Activated gamma-delta T cell treated with anti-CD3 and anti-CD28 coated beads, Interleukin-2, amount 50 U/mL, for 16 hours (primary cell): Measurements from ENCODE around the gene TMOD4.

Experiments
- DNase-seq: peaks from one replicate; pipeline ENCODE4 v3.0.0-alpha.2; 2020; ENCODE audit warnings: low read depth

The TMOD4 gene

GRCh38 chr1:151142411-151143056 lies 33.2 kb downstream of the TMOD4 start:
- no peak for DNase-seq

DNA sequence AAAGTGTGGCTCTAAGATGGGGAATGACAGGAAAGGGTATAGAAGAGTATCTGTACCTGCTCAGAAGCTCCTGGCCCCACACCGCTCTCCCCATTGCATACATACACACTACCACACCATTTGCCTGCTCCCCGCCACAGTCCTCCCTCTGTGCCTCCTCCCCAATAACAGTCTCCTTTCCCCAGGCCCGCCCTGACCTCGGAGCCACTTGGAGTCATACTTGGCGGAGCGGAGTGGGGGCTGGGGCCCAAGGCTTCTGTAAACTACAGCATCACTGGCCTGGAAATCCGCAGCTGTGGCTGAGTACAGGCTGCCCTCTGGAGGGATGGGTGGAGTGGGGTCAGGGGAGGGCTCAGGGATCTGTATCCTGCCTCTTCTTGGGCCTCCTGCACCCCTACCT lies 38.0 kb downstream of the TMOD4 start:
- DNase-seq = no peak

DNA sequence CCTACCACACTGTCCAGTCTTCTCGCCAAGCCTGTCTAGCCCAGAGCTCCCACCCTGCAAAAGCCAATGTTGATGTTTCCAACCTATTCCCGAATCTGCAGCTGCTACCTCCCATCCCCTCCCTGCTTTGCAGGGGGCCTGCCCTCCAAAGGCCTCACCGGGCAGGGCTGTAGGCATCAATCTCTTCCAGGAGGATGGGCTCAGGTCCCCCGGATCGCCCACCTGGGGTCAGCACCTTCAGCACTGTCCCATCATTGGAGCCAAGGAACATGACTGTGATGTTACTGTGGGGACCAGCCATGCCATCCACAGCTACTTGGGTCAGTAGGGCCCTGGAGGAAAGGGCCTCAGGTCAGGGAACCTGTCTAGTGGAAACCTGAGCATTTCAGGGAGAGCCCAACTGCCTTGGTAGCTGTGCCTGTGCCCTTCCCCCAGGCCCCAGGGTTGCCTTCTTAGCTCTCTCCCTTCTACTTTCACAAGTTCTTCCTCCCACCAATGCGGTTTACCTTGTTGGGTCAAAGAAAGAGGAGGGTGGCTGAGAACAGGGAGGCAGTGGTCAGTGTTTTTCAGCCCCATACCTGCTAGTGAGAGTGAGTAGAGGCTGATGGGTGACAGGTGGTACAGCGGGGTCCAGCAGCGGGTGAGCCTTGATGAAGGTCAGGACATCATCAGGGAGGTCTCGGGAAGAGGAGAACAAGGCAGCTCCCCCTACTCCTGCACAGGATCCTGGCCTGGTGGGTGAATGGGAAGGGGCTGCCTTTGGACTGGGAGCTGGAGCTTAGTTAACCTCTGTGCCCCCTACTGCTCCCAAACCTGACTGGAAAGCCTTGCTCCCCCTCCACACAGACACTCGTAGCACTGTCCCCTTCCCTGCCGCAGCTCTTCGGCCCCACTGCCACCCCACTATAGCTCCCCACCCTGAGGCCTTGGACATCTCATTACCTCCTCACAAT lies 40.1 kb downstream of the TMOD4 start:
- DNase-seq = no peak

DNA sequence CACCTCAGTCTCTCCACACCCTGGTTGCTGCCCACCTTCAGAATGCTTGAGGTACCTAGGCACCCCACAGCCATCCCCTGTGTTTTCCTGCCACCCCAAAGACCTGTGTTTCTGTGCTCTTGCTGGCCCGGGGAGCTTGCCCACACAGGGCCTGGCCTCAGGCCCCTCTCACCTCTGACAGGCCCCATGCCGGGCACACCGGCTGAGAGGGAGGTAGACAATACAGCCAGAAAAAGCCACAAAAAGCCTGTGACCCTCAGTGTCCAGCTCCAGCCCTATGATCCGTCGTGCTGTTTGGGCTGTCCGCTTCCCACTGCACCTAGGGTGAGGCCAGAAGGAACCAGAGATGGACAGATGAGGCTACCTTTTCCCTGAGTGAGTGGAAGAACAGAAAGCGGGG lies 40.8 kb downstream of the TMOD4 start:
- no peak for DNase-seq

GRCh38 chr1:151134396-151134795 lies 41.4 kb downstream of the TMOD4 start:
- DNase-seq = no peak

DNA sequence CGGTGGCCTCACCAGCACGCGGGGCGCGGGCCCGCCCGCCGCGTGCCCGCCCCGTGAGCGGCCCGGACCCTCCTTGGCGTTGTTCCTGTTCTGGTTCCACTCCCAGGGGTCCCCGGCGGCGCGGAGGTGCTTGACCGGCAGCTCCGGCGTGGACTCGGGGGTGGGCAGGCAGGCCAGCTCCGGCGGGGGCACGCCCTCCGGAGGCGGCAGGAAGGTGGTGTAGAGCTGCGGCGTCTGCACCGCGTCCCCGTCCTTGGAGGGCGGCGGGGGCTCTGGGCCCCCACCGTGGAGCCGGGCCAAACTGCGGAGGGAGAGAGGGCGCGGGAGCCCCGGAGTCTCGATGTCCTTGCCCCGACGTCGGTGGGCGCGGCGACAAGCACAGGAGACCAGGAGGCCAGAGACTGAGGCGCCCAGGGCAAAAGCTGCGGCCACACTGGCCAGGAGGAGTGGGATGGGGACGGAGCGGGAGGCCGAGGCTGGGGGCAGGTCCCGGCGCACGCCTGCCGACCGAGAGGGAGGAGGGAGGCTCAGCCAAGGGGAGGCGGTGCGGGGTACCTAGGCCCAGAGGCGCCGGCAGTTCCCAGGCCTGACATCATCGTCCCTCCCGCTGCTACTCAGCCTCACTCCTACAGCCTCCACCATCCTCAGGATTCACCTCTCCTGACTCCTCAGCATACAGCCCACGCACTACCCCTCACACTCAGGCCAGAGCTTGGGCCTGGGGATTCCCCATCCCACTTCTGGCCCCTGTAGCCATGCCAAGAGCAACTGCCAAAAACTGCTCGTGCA lies 42.6 kb downstream of the TMOD4 start:
- no peak for DNase-seq

DNA sequence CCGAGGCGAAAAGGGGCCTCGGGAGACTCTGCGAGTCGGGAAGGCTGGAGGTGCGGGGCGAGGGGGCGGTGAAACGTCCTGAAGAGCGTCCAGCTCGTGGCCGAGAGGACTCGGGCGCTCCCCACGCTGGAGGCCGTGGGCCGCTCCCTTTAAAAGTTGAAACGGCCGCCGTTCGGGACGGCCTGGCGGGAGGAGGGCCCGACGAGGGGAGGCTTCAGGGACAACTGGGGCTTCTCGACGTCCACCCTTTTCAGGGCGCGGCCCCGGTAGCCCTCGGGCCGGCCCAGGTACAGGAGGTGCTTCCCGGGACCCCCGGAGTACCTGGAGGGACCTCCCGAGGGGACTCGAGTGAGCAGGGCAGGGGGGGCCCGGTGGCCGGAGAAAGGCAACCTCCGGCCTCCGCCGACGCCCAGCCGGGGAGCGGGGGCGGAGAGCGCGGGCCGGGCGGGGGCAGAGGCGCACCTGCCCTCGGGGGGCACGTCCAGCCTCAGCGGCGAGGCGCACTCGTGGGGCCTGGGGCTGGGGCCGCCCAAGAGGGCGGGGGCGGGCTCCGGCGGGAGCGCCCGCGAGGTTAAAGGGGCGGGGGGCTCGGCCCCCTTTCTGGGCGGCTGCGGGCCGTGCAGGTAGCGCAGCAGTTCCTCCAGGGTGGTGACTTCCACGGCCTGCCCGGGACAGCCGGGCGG lies 43.3 kb downstream of the TMOD4 start:
- no peak for DNase-seq

DNA sequence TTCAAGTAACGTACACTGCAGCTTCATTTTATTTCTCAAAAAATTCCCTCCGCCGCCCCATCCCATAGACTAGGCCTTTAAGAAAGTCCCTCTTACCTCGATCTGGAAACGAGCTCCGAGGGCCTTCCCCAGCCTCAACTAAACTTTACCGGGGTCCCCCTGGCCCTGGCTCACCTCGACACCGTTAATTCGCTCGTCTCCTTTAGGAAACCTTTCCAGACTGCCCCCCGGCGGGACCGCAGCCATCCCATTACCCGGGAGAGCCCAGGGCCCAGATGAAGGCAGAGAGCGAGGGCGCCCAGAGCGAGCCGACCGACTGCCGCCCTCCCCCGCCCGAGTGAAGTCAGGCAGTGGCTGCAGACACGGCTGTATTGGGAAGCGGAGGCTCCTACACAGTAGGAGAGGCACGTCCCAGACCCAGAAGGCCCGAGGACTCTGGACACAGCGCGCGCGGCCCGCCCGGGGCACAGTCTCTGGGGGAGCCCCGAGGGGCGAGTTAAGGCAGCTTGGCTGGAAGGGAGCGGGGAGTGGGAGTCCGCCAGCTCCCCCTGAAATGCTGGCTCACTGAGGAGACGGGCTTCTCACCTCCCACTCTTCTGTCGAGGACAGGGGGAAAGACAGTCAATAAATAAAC lies 44.0 kb downstream of the TMOD4 start:
- no peak for DNase-seq

DNA sequence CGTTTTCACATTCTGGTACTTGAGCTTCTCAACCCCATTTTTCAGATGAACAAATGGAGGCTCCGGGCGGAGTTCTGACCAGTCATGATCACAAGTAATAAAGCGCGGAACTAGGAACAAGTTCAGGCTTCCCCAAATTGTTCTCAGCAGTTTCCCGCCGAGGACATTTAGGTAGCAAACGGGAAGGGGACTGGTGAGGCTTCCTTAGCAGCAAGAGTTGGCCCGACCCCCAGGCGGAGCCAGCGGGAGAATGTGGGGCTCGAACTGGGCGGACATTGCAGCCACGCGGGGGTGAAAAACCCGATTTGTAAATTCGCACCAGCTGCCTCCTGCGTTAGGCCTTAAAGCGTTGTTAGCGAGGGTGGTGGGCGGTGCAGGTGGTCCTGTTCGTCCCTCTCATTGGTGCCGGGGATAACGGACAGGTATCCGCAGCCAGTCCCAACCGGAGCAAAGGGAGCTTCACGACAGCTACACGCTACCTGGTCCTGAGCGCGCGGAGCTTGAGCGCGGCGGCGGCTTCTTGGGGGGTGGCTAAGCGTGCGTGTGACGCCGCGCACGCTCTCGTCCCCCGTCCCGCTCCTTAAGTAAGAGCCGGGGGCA lies 44.7 kb downstream of the TMOD4 start:
- DNase-seq = peak; percentile 75

- DNase-seq = no peak
Observed at GRCh38 chr1:151128800-151129199, 47.0 kb downstream of the TMOD4 start.

- DNase-seq = no peak
Observed at GRCh38 chr1:151124763-151125403, 50.9 kb downstream of the TMOD4 start.
